Breast epithelium (tissue), 3 donors: Measurements from ENCODE around the gene PIM2.

Experiments
- POLR2A ChIP-seq: fragments of 450-650 bp; IDR thresholded peaks from one replicate; pipeline ENCODE4 v1.6.1; 2016; ENCODE audit warnings: antibody characterized with exemption, mild to moderate bottlenecking, moderate library complexity
- TF ChIP-seq, protein P1 (sequence below), 3 donors: fragments of 450-650 bp; IDR thresholded peaks; one replicate each; pipeline ENCODE4 v1.5.1; 2016 to 2017; ENCODE audit warnings: antibody characterized with exemption in 3 of 3, mild to moderate bottlenecking in 3 of 3, moderate library complexity in 3 of 3

DNA sequence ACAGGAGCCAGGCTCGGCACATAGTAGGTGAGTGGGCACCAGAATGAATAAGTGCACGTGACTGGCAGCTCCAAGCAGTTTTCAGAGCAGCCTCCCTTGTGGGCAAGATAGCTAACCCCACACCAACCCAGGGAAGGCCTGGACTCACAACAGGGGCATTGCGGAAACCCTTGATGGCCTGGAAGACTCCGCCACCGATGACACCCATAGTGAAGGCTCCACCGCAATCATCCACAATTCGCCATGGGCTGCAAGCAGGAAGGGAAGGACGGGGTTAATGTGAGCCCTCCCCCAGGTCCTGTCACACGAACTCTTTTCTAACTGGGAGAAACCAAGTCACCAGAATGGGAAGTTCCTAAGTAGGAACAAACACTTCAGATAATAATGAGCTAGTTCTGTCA is 22.2 kb downstream of the PIM2 start:
- TF ChIP-seq, protein P1, sequence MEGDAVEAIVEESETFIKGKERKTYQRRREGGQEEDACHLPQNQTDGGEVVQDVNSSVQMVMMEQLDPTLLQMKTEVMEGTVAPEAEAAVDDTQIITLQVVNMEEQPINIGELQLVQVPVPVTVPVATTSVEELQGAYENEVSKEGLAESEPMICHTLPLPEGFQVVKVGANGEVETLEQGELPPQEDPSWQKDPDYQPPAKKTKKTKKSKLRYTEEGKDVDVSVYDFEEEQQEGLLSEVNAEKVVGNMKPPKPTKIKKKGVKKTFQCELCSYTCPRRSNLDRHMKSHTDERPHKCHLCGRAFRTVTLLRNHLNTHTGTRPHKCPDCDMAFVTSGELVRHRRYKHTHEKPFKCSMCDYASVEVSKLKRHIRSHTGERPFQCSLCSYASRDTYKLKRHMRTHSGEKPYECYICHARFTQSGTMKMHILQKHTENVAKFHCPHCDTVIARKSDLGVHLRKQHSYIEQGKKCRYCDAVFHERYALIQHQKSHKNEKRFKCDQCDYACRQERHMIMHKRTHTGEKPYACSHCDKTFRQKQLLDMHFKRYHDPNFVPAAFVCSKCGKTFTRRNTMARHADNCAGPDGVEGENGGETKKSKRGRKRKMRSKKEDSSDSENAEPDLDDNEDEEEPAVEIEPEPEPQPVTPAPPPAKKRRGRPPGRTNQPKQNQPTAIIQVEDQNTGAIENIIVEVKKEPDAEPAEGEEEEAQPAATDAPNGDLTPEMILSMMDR (IDR thresholded peaks at IDR 0.05), result no peak
- no peak for TF ChIP-seq POLR2A
